Neural crest cell (in vitro differentiated cells): Measurements from ENCODE around the gene RYK. TPM values are rescaled to one million over a fixed set of nuclear protein-coding genes. Genes with fewer than 3 reads are reported as not detected.
A peak's percentile ranks its signal among the peaks of the same experiment; 100 is the strongest.

Experiments used
- DNase-seq: peaks from one replicate; pipeline ENCODE4 v3.0.0; 2021; ENCODE audit warnings: low read depth, mixed read lengths, low spot score
- H3K27ac Mint-ChIP-seq: one replicate; pipeline ENCODE4 v1.8.0; 2021; ENCODE audit warnings: mild to moderate bottlenecking, mixed read lengths; ENCODE audit not compliant: unreplicated experiment
- H3K27me3 Mint-ChIP-seq: 2 replicates; pipeline ENCODE4 v1.8.0; 2021; ENCODE audit warnings: low read depth, mild to moderate bottlenecking, mixed read lengths
- H3K36me3 Mint-ChIP-seq: 2 replicates; pipeline ENCODE4 v1.8.0; 2021; ENCODE audit warnings: low read depth, mild to moderate bottlenecking, mixed read lengths
- H3K4me1 Mint-ChIP-seq: 2 replicates; pipeline ENCODE4 v1.8.0; 2021; ENCODE audit warnings: mixed read lengths
- H3K4me3 Mint-ChIP-seq: one replicate; pipeline ENCODE4 v1.8.0; 2021; ENCODE audit warnings: mild to moderate bottlenecking, mixed read lengths
- H3K9me3 Mint-ChIP-seq: 2 replicates; pipeline ENCODE4 v1.8.0; 2021; ENCODE audit warnings: mixed read lengths
- total RNA-seq: library from RNA; stranded (reverse); gene quantifications from 2 replicates; pipeline ENCODE4 v1.2.1, GENCODE V29; 2021
- TF ChIP-seq, protein P1 (sequence below): fragments of 200-600 bp; sonication (generic); conservative IDR thresholded peaks from 2 replicates; pipeline ENCODE4 v1.5.0; 2021; ENCODE audit warnings: antibody characterized with exemption, mild to moderate bottlenecking

The RYK gene
- total RNA-seq, 1 donor from 2014 or later = 57.4 TPM

DNA sequence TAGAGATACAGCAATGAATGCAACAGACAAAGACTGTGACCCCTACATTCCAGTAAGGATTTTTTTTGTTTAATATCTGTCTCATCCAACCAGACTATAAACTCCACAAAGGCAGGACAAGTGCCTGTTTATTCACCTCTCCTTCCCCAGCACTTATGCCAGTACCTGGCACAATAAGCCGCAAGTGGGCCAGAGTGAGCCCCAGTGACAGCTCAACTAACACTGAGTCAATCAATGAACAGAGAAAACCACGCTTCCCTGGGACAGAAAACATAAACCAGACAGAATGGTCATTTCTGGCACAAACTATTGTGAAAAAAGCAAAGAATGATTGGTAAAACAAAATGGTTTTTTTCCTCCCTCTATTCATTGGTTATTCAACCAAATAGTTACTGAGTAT, 52.2 kb downstream of the RYK start:
- no peaks in the 10 kb centered on the region for H3K27me3 Mint-ChIP-seq
- H3K4me1 Mint-ChIP-seq = no peaks in the 10 kb centered on the region
- TF ChIP-seq, protein P1, sequence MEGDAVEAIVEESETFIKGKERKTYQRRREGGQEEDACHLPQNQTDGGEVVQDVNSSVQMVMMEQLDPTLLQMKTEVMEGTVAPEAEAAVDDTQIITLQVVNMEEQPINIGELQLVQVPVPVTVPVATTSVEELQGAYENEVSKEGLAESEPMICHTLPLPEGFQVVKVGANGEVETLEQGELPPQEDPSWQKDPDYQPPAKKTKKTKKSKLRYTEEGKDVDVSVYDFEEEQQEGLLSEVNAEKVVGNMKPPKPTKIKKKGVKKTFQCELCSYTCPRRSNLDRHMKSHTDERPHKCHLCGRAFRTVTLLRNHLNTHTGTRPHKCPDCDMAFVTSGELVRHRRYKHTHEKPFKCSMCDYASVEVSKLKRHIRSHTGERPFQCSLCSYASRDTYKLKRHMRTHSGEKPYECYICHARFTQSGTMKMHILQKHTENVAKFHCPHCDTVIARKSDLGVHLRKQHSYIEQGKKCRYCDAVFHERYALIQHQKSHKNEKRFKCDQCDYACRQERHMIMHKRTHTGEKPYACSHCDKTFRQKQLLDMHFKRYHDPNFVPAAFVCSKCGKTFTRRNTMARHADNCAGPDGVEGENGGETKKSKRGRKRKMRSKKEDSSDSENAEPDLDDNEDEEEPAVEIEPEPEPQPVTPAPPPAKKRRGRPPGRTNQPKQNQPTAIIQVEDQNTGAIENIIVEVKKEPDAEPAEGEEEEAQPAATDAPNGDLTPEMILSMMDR = no peak
- H3K4me3 Mint-ChIP-seq = no peak overlapping the region
- peaks cover 3% of the 10 kb centered on the region for H3K9me3 Mint-ChIP-seq
- DNase-seq = no peak
- H3K27ac Mint-ChIP-seq = no peak overlapping the region
- peaks cover 27% of the 10 kb centered on the region for H3K36me3 Mint-ChIP-seq

DNA sequence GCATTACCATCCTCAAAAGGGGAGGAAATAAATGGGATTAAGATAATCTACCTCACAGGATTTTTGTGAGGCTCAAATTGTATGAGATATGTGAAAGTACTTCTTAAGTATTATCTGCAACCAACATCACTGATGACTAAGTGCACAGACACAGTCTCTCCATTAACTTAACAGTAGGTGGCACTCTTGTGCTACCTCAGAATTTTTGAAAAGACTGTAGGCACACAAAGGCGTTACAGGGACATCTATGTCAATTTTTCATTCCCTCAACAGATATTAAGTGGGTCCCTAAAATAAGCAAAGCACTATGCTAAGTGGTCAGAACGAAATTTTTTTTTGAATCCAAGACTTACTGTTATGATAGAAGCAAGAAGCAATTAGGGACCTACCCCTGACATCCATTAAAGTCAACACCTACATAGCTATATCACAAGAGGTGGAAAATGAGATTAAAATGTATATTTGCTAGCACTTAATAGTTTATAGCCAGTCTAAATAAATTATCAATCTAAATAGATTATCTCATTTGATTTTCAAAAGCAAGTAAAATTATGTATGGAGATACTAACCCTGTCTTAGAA, 52.9 kb downstream of the RYK start:
- TF ChIP-seq, protein P1 = peak; percentile 78
- H3K27ac Mint-ChIP-seq = no peak overlapping the region
- DNase-seq = no peak
- no peak overlapping the region for H3K4me3 Mint-ChIP-seq
- H3K9me3 Mint-ChIP-seq = peaks cover 3% of the 10 kb centered on the region
- H3K27me3 Mint-ChIP-seq = no peaks in the 10 kb centered on the region
- no peaks in the 10 kb centered on the region for H3K4me1 Mint-ChIP-seq
- H3K36me3 Mint-ChIP-seq = peaks cover 27% of the 10 kb centered on the region

DNA sequence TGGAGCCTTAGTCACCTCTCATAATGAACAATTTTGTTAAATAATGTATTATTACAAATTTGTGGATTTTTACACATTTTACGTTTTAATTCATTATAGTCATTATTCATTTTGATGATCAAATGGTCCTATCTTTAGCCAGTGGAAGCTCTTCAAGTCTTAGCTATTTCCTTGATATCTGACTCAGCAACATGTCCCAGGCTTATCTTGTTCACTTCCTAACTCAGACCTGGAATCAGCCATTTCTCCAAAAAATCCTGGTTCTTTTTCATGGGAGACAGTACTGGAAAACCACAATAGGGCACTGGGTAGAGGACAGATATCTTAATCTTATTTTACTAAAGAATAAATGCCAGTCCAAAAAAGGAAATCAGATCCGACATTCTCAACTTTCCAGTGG, 56.4 kb downstream of the RYK start:
- peaks cover 16% of the 10 kb centered on the region for H3K36me3 Mint-ChIP-seq
- DNase-seq = no peak
- TF ChIP-seq, protein P1 = no peak
- H3K4me3 Mint-ChIP-seq = no peak overlapping the region
- H3K27ac Mint-ChIP-seq = no peak overlapping the region
- no peaks in the 10 kb centered on the region for H3K9me3 Mint-ChIP-seq
- no peaks in the 10 kb centered on the region for H3K4me1 Mint-ChIP-seq
- no peaks in the 10 kb centered on the region for H3K27me3 Mint-ChIP-seq

DNA sequence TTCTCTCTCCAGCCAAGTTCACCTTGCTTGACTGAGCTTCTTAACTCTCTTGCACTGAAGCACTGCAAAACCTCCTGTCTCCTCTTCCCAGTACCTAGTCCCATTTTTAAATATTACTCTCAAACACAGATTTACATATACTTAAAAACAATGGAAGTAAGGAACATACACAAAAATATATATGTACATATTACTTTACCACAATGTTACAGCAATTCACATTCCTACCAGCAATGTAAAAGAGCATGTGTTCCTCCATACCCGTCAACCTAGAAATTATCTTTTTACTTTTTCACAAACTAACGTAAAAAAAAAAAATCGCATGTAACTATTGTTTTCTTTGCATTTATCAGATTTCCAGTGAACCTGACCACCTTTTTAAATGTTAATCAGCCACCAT, 60.4 kb downstream of the RYK start:
- no peak for DNase-seq
- Mint-ChIP-seq H3K27ac (no peak overlapping the region), H3K9me3 (no peaks in the 10 kb centered on the region), H3K36me3 (peaks cover 15% of the 10 kb centered on the region), H3K27me3 (no peaks in the 10 kb centered on the region), H3K4me3 (no peak overlapping the region), H3K4me1 (no peaks in the 10 kb centered on the region)
- TF ChIP-seq, protein P1 = peak; percentile 39

DNA sequence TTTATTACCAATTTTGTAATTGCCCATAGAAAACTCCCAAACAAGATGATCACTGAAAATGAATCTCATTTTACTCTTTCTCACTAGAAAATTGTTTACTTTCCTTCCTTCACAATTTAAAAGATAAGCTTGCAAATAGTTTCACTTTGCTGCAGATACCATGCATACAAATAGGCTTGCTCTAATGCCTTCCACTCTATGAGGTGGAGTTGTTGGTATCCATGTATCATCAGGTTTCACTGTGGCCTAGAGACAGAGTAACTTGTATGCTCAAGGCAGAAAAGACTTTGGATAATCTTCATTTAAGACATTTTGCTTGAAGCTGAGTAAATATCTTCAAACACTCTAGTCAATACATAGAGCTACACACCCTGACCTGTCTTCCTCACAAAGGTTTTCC, 60.8 kb downstream of the RYK start:
- Mint-ChIP-seq H3K4me1 (no peaks in the 10 kb centered on the region), H3K27me3 (no peaks in the 10 kb centered on the region), H3K27ac (no peak overlapping the region), H3K4me3 (no peak overlapping the region), H3K9me3 (no peaks in the 10 kb centered on the region), H3K36me3 (peaks cover 17% of the 10 kb centered on the region)
- TF ChIP-seq, protein P1 = no peak
- DNase-seq = no peak

DNA sequence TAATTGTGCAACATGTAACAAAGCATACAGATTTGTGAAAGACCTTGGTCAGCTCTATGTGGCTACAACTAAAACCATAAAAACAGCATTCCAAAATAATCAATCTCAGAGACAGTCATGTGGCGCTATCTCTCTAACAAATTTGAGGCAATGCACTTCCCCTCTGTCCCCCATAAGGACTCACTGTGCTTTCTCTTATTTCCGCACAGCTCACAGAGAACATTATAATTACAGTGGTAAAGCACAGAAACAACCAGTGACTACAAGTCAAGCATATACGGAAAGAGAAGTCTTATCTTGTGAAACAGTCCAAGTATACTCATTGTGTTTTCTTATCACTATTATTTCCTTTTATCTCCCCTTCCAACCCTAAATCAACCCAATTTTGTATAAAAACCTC, 64.3 kb downstream of the RYK start:
- Mint-ChIP-seq H3K36me3 (peaks cover 24% of the 10 kb centered on the region), H3K9me3 (no peaks in the 10 kb centered on the region), H3K4me3 (no peak overlapping the region), H3K27me3 (no peaks in the 10 kb centered on the region), H3K27ac (no peak overlapping the region), H3K4me1 (peaks cover 4% of the 10 kb centered on the region)
- TF ChIP-seq, protein P1 = no peak
- no peak for DNase-seq
